Measurements from ENCODE around the gene NAA20. TPM values are rescaled to one million over a fixed set of nuclear protein-coding genes. Genes with fewer than 3 reads are reported as not detected.
A peak's percentile ranks its signal among the peaks of the same experiment; 100 is the strongest.
"Not testable (repeated sequence)": the region's sequence is repeated elsewhere in the genome, so short reads cannot be mapped to it uniquely, and the experiment has no call there.

Gene NAA20
- total and polyA plus RNA-seq, 2 donors from 2014 or later: 72.8 to 104 TPM

GRCh38 chr20:20002101-20002998 is 14.8 kb upstream of the NAA20 start:
- H3K4me1 ChIP-seq (ENCODE audit: control insufficient read depth in 2 of 3, insufficient read depth in 2 of 3, low read depth in 1 of 3, low read length in 3 of 3): peaks cover 8 to 30% (median 21%) of the 10 kb centered on the region in 3 donors
- peak overlapping the region; percentile 29 to 69 for H3K27ac ChIP-seq (ENCODE audit: low read depth in 2 of 2, low read length in 2 of 2)
- intact Hi-C loops (cut with DNase I): no loop called here
- no peaks in the 10 kb centered on the region for H3K9me3 ChIP-seq (ENCODE audit: control insufficient read depth in 2 of 3, insufficient read depth in 1 of 3, low read length in 3 of 3)
- peak in 2 of 5 donors; percentile 20 to 44 for DNase-seq
- peaks cover 0 to 35% (median 10%) of the 10 kb centered on the region in 3 donors for H3K36me3 ChIP-seq (ENCODE audit: control insufficient read depth in 2 of 3, insufficient read depth in 3 of 3, low read length in 3 of 3)
- no peak for TF ChIP-seq CTCF (IDR thresholded peaks at IDR 0.05; ENCODE audit: borderline replicate concordance, extremely low read depth, insufficient read depth)
- H3K4me3 ChIP-seq (ENCODE audit: low read length in 3 of 3): peak overlapping the region in 1 of 3 donors; percentile 52
- no peaks in the 10 kb centered on the region for H3K27me3 ChIP-seq (ENCODE audit: control insufficient read depth, insufficient read depth, low read length)
- no peak for FAIRE-seq
- H3K9ac ChIP-seq (ENCODE audit: low read length in 3 of 3): peak overlapping the region in 1 of 3 donors; percentile 48

- H3K27me3 ChIP-seq (ENCODE audit: control insufficient read depth, insufficient read depth, low read length): no peaks in the 10 kb centered on the region
- no peak for TF ChIP-seq CTCF (IDR thresholded peaks at IDR 0.05; ENCODE audit: borderline replicate concordance, extremely low read depth, insufficient read depth)
- H3K9me3 ChIP-seq (ENCODE audit: control insufficient read depth in 2 of 3, insufficient read depth in 1 of 3, low read length in 3 of 3): no peaks in the 10 kb centered on the region
- peak overlapping the region in 1 of 3 donors; percentile 48 for H3K9ac ChIP-seq (ENCODE audit: low read length in 3 of 3)
- H3K4me1 ChIP-seq (ENCODE audit: control insufficient read depth in 2 of 3, insufficient read depth in 2 of 3, low read depth in 1 of 3, low read length in 3 of 3): peaks cover 8 to 30% (median 21%) of the 10 kb centered on the region in 3 donors
- H3K36me3 ChIP-seq (ENCODE audit: control insufficient read depth in 2 of 3, insufficient read depth in 3 of 3, low read length in 3 of 3): peaks cover 0 to 33% (median 10%) of the 10 kb centered on the region in 3 donors
- FAIRE-seq (no peak), DNase-seq (peak in 3 of 5 donors; percentile 26 to 76 (median 62))
- peak overlapping the region; percentile 29 to 69 for H3K27ac ChIP-seq (ENCODE audit: low read depth in 2 of 2, low read length in 2 of 2)
- peak overlapping the region in 2 of 3 donors; percentile 10 to 52 for H3K4me3 ChIP-seq (ENCODE audit: low read length in 3 of 3)
- intact Hi-C loops (cut with DNase I): no loop called here
Observed at GRCh38 chr20:20003031-20003954, 13.9 kb upstream of the NAA20 start.

- Histone ChIP-seq H3K27ac (ENCODE audit: low read depth in 2 of 2, low read length in 2 of 2) (peak overlapping the region; percentile 29 to 59), H3K4me1 (ENCODE audit: control insufficient read depth in 2 of 3, insufficient read depth in 2 of 3, low read depth in 1 of 3, low read length in 3 of 3) (peaks cover 8 to 25% (median 16%) of the 10 kb centered on the region in 3 donors), H3K9ac (ENCODE audit: low read length in 3 of 3) (peak overlapping the region in 1 of 3 donors; percentile 48), H3K4me3 (ENCODE audit: low read length in 3 of 3) (peak overlapping the region in 2 of 3 donors; percentile 10 to 52), H3K36me3 (ENCODE audit: control insufficient read depth in 2 of 3, insufficient read depth in 3 of 3, low read length in 3 of 3) (peaks cover 0 to 26% (median 9%) of the 10 kb centered on the region in 3 donors)
- DNase-seq; FAIRE-seq; H3K27me3 ChIP-seq (ENCODE audit: control insufficient read depth, insufficient read depth, low read length); H3K9me3 ChIP-seq (ENCODE audit: control insufficient read depth in 2 of 3, insufficient read depth in 1 of 3, low read length in 3 of 3); intact Hi-C loops (cut with DNase I): not testable (repeated sequence)
Observed at GRCh38 chr20:20003955-20004322, 13.2 kb upstream of the NAA20 start.

All from kidney (tissue), 14 donors.